ENCODE results near the gene HOXB7.

GRCh38 chr17:48598736-48599135, 12.1 kb downstream of the HOXB7 start:
- TF ChIP-seq POLR2A (IDR thresholded peaks at IDR 0.05) (no peak), CTCF (IDR thresholded peaks at IDR 0.05 in 4 of 5, conservative IDR thresholded peaks at IDR 0.05 in 1 of 5) (no peak)

All from gastrocnemius medialis (tissue), 4 donors.